A549 treated with RU486 at 1 μM for 4 hours (cell line): ENCODE results near the gene SLC1A4. TPM values are rescaled to one million over a fixed set of nuclear protein-coding genes. Genes with fewer than 3 reads are reported as not detected.

Experiments used
- total RNA-seq: library from RNA; stranded (reverse); fragments of 200-300 nt; extraction: Qiagen RNA extraction; gene quantifications from 5 replicates; pipeline ENCODE4 v1.2.3, GENCODE V29; 2022; ENCODE audit warnings: low read depth

SLC1A4 gene
- 10.4 to 12.9 TPM (median 11.2 TPM) in 5 replicates for total RNA-seq

DNA sequence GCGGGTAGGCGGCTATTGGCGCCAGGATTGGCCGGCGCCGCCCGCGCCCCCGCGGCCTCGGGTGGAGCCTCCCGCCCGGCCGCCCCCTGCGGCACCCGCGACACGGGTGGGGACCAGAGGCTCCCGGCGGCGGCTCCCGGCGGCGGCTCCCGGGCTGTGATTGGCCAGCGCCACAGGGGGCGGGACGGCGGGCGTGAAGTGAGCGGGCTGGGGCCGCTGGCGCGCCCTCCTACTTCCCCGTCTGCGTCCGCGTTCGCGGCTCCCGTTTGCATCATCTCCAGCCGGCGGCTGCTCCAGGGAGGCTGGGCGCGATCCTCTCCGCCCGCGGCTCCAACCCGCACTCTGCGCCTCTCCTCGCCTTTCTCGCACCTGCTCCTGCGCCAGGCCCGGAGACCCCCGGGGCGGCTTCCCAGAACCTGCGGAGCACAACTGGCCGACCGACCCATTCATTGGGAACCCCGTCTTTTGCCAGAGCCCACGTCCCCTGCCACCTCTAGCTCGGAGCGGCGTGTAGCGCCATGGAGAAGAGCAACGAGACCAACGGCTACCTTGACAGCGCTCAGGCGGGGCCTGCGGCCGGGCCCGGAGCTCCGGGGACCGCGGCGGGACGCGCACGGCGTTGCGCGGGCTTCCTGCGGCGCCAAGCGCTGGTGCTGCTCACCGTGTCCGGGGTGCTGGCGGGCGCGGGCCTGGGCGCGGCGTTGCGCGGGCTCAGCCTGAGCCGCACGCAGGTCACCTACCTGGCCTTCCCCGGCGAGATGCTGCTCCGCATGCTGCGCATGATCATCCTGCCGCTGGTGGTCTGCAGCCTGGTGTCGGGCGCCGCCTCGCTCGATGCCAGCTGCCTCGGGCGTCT lies at the start of gene SLC1A4:
Gene SLC1A4 (plus strand): TSS at position 274 of the 856 bp plus-strand sequence. CDS start 245 bp downstream, at position 519.

GRCh38 chr2:65056215-65057053 lies 67.2 kb downstream of the SLC1A4 start, which contains the start of gene CEP68:
Gene CEP68 (plus strand): TSS chr2:65056416. CDS start chr2:65069445, 13,029 bp downstream.

Other genes with a start within 250 kb of the SLC1A4 start
- 10.0 to 11.7 TPM (median 10.9 TPM) in 5 replicates for gene CEP68, start 67.0 kb downstream of the SLC1A4 start, total RNA-seq
- gene RAB1A, start 140.7 kb downstream of the SLC1A4 start, total RNA-seq: 156 to 263 TPM (median 243 TPM) in 5 replicates
- 115 to 178 TPM (median 169 TPM) in 5 replicates for gene ACTR2, start 238.4 kb downstream of the SLC1A4 start, total RNA-seq